ENCODE data around the gene AP2S1.
A peak's percentile ranks its signal among the peaks of the same experiment; 100 is the strongest.
"Not testable (repeated sequence)": the region's sequence is repeated elsewhere in the genome, so short reads cannot be mapped to it uniquely, and the experiment has no call there.

The AP2S1 gene

DNA sequence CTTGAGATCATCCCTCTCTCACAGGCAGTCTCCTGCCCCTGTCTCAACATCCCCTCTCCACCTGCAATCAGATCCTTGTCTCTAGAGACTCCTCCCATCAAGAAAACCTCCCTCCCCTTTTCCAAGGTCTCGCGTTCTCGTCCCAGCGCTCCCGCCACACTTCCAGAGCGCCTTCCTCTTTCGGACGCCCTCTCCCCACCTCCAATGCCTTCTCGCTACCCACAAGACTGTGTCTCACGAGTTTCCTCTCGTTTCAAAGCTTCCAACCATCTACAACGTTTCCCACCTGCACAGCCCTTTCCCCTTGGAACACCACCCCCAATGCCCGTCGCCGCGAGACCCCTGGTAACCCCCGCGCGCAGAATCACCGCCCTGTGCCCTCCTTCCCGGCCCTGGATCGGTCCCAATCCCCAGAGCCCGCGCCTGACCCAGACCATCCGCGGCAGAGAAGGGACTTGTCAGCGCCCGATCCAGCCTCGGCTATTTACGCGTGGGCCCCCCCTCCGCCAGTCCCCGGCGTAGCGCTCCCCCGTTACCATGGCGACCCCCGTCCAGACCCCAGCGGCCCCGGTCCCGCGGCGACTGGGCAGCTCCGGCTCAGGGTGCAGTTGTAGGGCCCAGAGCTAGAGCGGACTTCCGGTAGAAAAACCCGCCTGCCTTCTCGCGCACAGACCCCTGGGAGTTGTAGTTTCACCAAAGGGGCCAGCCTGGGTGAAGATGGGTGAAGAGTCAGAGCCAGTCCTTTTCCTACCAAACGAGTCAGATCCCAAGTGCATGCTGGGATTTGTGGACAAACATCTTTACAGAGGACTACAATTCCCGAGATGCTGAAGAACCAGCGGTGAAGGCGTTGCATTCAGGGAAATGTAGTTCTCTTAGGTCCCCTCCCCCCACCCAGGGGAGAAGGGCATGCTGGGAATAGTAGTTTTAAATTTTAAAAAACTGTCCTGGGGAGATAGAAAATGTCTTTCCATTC, at the start of gene AP2S1:
TSS of gene AP2S1 (minus strand) at position 619 of the 976 bp plus-strand sequence. CDS start at position 539, 80 bp downstream.
- peak; percentile 99 for DNase-seq (ENCODE audit: low read depth, low spot score)

- DNase-seq (ENCODE audit: low read depth, low spot score), result no peak
Observed at GRCh38 chr19:46900341-46900740, 49.7 kb upstream of the AP2S1 start.

- peak; percentile 34 for DNase-seq (ENCODE audit: low read depth, low spot score)
Observed at GRCh38 chr19:46898731-46899130, 48.1 kb upstream of the AP2S1 start.

DNA sequence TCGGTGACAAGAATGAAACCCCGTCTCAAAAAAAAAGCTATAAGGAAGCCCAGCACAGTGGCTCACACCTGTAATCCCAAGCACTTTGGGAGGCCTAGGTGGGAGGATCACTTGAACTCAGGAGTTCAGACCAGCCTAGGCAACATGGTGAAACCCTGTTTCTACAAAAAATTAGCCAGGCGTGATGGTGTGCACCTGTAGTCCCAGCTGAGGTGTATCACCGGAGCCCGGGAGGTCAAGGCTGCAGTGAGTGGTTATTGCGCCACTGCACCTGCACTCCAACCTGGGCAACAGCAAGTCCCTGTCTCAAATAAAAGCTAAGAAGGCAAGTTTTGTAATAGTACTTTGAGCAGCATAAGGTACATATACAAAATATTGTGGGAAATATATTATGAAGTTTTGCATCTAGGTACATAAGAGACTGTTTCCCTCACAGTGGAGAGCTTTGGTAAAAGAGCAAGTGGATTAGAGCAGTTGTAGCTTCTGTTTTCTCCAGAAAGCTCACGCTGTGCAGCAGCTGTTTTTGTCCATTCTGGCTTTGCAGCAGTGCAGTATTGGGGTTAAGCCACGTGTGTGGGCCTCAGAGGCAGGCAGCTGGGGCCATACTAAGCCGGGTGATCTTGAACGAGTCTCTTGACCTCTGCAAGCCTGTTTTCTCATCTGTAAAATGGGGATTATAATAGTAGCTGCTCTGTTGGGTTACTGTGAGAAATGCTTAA, 45.6 kb upstream of the AP2S1 start:
- no peak for DNase-seq (ENCODE audit: low read depth, low spot score)

DNA sequence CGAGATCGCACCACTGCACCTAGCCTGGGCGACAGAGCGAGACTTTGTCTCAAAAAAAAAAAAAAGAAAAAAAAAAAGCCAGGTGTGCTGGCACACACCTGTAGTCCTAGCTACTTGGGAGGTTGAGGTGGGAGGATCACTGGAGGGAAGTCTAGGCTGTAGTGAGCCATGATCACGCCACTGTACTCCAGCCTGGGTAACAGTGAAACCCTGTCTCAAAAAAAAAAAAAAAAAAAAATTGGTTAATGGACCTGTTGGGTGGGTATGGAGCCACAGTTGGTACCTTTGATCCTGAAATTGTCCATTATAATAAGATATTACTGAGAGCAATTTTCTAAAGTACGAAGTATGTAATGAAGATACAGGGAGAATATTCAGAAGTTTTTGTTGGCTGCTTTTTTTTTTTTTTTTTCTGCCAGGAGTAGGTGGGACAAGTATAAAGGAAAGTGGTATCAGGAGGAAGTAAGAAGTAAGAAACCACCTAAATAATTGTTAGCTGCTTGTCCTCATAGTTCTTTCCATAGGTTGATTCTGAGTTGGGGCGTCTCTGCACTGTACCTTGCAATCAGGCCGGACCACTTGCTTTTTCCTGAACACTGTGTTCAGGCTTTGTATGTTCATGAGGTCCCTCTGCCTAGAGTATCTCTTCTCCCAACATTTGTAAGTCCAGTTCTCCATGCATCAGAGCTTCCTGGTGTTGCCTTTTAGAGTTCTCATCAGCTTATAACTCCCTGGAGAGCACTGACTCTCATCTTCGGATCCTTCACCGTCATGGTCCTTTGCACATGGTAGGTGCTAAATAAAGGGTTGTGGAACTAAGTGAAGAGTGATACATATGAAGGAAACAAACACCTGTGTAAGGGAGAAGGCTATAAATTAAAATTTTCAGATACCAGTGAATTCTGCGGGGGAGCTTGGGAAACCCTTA, 41.9 kb upstream of the AP2S1 start:
- DNase-seq (ENCODE audit: low read depth, low spot score), result no peak

DNA sequence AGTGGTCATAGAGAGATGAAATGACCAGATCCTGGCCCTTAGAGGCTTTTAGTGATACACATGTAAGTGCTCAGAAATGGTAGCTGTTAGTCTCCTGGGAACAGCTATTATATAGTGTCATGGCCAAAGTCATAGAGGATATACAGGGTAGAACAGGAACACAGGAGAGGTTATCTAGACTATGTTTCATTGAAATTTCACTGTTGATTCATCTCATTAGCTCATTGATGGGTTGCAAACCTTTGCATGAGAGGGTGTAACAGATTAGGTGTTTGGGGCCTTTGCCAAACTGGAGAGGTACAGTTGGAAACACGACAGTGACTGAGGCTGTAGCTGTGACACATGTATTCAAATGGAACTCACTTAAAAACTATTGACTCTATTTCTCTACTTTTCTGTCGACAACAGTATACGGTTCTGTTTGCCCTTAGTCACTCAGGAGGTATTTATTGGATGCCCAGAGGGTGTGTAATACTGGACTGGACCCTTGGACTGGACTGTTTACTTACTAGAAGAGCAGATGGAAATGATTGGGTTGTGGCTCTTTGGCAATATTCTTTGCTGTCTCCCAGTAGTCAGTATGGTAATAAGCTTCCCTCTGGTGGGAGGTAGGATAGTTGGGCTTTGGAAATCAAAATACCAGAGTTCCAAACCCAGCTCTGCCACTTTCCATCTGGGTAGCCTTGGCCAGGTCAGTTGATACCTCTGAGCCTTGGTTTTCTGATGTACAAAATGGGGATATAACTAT, 40.0 kb upstream of the AP2S1 start:
- DNase-seq (ENCODE audit: low read depth, low spot score), result no peak

DNA sequence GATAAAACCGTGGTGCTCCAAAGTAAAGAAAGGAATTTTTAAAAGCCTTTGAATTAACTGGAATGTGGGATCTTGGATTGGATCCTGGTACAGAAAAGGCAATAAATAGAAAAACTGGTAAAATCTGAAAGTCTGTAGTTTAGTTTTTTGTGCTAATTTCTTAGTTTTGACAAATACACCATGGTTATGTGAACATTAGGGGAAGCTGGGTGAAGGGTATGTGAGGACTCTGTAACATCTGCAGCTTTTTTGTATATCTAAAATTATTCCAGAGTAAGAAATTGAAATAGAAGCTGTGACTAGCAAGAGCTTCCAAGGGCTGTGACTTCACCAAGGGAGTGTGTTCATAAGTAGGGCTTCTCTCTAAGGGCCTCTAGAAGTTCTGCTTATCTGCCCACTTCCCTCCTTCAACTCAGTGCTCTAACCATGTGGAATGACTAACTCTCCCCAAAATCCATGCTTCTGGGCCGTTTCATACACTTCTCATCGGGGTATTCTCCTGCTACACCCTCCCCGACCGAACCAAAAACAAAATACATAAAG, 36.7 kb upstream of the AP2S1 start:
- DNase-seq (ENCODE audit: low read depth, low spot score), result no peak

DNA sequence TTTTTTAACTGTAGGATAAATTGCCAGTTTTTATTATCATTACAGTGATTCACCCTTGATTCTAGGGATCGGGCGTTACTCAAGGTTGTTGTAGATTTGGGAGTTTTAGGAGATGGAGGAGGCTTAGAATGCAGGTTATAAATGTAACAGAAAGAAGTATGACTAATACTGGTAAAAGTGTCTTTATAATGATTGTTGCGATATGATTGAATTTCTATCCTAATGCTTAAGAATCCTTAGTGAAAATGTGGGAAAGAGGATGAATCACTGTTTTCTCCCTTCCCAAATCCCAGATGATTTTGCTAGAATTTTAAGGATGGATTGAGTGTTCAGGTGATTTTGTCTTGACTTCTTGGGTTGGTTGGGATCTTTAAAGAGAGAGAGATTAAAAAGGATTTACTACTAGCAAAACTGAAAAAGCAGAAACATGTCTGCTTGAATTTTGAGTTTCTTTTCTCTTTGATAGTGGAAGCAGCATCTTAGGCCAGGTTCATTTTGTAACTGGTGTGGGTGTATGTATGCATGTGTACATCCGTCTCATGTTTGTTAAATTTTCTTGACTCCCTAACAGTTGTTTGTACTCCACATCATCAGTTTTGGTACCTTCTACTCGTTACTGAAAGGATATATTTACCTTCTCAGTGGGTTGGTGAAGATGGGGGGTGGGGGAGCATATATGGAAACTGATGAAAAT, 36.0 kb upstream of the AP2S1 start:
- no peak for DNase-seq (ENCODE audit: low read depth, low spot score)

DNA sequence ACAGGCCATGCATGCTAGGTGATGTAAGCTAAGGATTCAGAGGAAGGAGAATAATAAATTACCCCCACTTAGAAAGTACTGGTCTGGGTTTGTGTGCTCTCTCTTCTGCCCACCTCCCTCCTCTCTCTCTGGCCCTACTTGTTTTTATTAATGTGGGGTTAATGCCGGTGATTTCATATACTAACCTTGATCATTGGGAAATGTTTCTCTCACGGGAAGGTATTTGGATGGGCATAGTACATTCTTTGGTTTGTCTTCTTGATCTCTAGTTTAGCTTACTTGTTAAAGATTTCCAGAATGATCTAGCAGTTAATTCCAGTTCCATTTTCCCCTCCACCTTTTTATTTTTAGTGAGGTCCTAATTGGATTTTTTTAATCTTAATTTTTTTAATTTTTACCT, 34.8 kb upstream of the AP2S1 start:
- DNase-seq (ENCODE audit: low read depth, low spot score), result no peak

DNA sequence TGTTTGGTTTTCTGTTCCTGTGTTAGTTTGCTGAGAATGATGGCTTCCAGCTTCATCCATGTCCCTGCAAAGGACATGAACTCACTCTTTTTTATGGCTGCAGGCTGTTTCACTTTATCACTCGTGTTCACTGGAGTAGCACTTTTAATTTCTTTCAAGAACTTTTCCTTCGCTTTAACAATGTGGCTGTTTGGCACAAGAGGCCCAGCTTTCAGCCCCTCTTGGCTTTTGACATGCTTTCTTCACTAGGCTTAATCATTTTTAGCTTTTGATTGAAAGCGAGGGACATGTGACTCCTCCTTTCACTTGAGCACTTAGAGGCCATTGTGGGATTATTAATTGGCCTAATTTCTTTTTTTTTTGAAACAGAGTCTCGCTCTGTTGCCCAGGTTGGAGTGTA, 32.1 kb upstream of the AP2S1 start:
- DNase-seq (ENCODE audit: low read depth, low spot score), result not testable (repeated sequence)

- no peak for DNase-seq (ENCODE audit: low read depth, low spot score)
Observed at GRCh38 chr19:46882034-46882433, 31.4 kb upstream of the AP2S1 start.

DNA sequence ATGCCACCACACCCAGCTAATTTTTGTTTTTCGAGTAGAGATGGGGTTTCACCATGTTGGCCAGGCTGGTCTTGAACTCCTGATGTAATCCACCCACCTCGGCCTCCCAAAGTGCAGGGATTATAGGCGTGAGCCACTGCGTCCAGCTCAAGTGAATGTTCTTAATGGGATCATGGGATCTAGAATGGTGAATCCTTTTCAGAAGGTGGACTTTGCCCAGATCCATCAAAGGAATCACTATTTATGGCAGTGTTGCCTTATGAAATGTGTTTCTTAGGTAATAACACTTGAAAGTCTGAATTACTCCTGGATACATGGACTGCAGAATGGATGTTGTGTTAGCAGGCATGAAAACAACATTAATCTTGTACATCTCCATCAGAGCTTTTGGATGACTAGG, 30.4 kb upstream of the AP2S1 start:
- DNase-seq (ENCODE audit: low read depth, low spot score), result no peak

- no peak for DNase-seq (ENCODE audit: low read depth, low spot score)
Observed at GRCh38 chr19:46880431-46880830, 29.8 kb upstream of the AP2S1 start.

GRCh38 chr19:46878613-46879375, 28.1 kb upstream of the AP2S1 start:
- DNase-seq (ENCODE audit: low read depth, low spot score), result peak; percentile 47

GRCh38 chr19:46875657-46876056, 25.0 kb upstream of the AP2S1 start:
- DNase-seq (ENCODE audit: low read depth, low spot score), result no peak

GRCh38 chr19:46875234-46875633, 24.6 kb upstream of the AP2S1 start:
- DNase-seq (ENCODE audit: low read depth, low spot score), result no peak

DNA sequence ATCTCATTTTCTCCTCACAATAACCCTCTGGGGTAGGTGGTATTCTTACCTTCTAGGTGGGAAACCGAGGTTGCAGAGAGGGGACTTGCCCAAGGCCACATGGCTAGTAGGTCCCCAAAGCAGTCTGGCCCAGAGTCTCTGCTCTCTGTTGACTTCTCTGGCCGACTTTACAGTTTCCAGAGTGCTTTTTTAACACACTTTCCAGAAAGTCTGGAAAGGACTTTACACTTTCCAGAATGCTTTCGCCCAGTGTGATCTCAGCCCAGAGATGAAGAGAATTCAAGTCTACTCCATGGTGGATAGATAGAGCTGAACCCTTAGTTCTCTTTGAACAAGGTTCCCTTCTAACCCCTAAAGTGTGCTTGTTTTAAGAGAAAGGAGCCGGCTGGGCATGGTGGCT, 22.3 kb upstream of the AP2S1 start:
- DNase-seq (ENCODE audit: low read depth, low spot score), result no peak

- DNase-seq (ENCODE audit: low read depth, low spot score), result not testable (repeated sequence)
Observed at GRCh38 chr19:46871173-46871572, 20.5 kb upstream of the AP2S1 start.

Data from ELF-1 (cell line).